Bladder microvascular endothelial cell (primary cell): Measurements from ENCODE around the gene EIF4A3. TPM values are rescaled to one million over a fixed set of nuclear protein-coding genes. Genes with fewer than 3 reads are reported as not detected.

Experiments
- total RNA-seq: library from RNA; depleted of rRNA; stranded (reverse); fragments of >200 nt; gene quantifications from 2 replicates; pipeline ENCODE4 v1.2.3, GENCODE V29; 2014

Gene EIF4A3
- total RNA-seq, result 94.9 and 205 TPM in 2 replicates

GRCh38 chr17:80147035-80147822 lies at the start of gene EIF4A3:
TSS of gene EIF4A3 (minus strand) at chr17:80147128. CDS start at chr17:80146961, 167 bp downstream.

GRCh38 chr17:80169784-80170500 lies 23.0 kb upstream of the EIF4A3 start, which contains the start of gene CARD14:
TSS of gene CARD14 (plus strand) at chr17:80170030. CDS start at chr17:80181439, 11,409 bp downstream.

GRCh38 chr17:80101011-80101945 lies 45.6 kb downstream of the EIF4A3 start, which contains the start of gene GAA:
TSS of gene GAA (plus strand) at chr17:80101581. CDS start at chr17:80104587, 3,006 bp downstream.

Other genes with a start within 250 kb of the EIF4A3 start
- 15.1 and 54.9 TPM in 2 replicates for gene TBC1D16, start 111.3 kb downstream of the EIF4A3 start, total RNA-seq
- gene CCDC40, start 110.5 kb downstream of the EIF4A3 start, total RNA-seq, result 0.49 and 3.2 TPM in 2 replicates
- 13.4 and 45.4 TPM in 2 replicates for gene GAA, start 45.5 kb downstream of the EIF4A3 start, total RNA-seq
- gene CARD14, start 22.9 kb upstream of the EIF4A3 start, total RNA-seq, result 0.16 and 0.50 TPM in 2 replicates
- gene SGSH, start 73.2 kb upstream of the EIF4A3 start, total RNA-seq, result 9.6 and 31.3 TPM in 2 replicates
- gene SLC26A11, start 73.3 kb upstream of the EIF4A3 start, total RNA-seq, result 6.0 and 13.9 TPM in 2 replicates
- 96.0 and 227 TPM in 2 replicates for gene RNF213, start 113.7 kb upstream of the EIF4A3 start, total RNA-seq